Panc1 (cell line): ENCODE measurements around the gene GTF2E1.

Experiments
- CTCF ChIP-seq: fragments of 450-650 bp; IDR thresholded peaks from 2 replicates; pipeline ENCODE4 v1.5.1; 2017; ENCODE audit warnings: mild to moderate bottlenecking
- POLR2AphosphoS5 ChIP-seq: IDR thresholded peaks from 2 replicates; pipeline ENCODE4 v1.6.1; 2012; ENCODE audit warnings: mild to moderate bottlenecking, low read depth, low read length, moderate library complexity
- SIN3A ChIP-seq: IDR thresholded peaks from 2 replicates; pipeline ENCODE4 v1.6.1; 2012; ENCODE audit warnings: low read depth, mild to moderate bottlenecking, low read length, moderate library complexity, borderline replicate concordance; ENCODE audit not compliant: insufficient read depth
- TF ChIP-seq, protein P1 (sequence below), 2 experiments: IDR thresholded peaks; 2 replicates each; pipeline ENCODE4 v1.6.1; 2011 to 2012; ENCODE audit warnings: low read depth in 2 of 2, control low read depth in 1 of 2, low read length in 1 of 2, mild to moderate bottlenecking in 1 of 2, moderate library complexity in 1 of 2; ENCODE audit not compliant: insufficient read depth in 1 of 2

DNA sequence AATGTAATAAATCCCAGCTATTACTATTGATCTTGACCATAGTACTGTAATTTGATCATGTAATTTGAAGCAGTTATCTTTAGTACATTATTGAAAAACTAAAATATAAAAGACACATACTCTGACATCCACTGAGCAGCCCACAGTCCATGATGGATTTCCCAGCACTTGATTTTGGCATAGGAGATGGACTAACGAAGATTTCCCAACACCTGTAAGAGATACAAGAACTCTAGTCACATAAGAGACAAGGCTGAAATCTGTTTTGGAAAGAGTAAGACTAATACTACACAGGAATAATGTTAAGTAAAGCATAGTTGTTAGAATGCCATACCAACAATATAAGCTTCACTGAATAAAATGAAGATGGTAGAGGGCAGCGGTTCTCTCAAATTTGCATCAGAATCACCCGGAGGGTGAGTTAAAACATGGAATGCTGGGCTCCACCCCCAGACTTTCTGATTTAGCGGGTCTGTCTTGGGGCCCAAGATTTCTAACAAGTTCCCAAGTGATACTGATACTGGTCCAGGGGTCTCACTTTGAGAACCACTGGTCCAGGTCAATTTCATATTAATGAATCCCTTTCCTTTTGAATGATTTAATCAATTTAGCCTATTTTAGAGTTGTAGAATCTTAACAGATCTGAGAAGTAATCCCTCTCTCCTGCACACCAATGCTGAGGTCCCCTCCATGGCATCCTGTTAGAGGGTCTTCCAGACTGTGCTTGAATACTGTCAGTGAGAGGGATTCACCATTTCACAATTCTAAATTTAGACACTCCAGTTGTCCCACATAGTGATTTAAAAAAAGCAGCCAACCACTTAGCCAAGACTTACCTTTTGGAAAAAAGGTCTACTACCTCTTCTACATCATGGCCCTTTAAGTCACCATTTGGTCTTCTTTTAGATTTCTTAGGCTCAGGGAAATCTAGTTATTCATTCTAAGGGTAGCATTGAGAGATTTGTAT lies 11.7 kb upstream of the GTF2E1 start:
- TF ChIP-seq CTCF (no peak), POLR2AphosphoS5 (no peak), SIN3A (no peak)
- TF ChIP-seq, protein P1, sequence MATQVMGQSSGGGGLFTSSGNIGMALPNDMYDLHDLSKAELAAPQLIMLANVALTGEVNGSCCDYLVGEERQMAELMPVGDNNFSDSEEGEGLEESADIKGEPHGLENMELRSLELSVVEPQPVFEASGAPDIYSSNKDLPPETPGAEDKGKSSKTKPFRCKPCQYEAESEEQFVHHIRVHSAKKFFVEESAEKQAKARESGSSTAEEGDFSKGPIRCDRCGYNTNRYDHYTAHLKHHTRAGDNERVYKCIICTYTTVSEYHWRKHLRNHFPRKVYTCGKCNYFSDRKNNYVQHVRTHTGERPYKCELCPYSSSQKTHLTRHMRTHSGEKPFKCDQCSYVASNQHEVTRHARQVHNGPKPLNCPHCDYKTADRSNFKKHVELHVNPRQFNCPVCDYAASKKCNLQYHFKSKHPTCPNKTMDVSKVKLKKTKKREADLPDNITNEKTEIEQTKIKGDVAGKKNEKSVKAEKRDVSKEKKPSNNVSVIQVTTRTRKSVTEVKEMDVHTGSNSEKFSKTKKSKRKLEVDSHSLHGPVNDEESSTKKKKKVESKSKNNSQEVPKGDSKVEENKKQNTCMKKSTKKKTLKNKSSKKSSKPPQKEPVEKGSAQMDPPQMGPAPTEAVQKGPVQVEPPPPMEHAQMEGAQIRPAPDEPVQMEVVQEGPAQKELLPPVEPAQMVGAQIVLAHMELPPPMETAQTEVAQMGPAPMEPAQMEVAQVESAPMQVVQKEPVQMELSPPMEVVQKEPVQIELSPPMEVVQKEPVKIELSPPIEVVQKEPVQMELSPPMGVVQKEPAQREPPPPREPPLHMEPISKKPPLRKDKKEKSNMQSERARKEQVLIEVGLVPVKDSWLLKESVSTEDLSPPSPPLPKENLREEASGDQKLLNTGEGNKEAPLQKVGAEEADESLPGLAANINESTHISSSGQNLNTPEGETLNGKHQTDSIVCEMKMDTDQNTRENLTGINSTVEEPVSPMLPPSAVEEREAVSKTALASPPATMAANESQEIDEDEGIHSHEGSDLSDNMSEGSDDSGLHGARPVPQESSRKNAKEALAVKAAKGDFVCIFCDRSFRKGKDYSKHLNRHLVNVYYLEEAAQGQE (IDR thresholded peaks at IDR 0.05; ENCODE audit: insufficient read depth in 1 of 2, low read depth in 2 of 2, low read length in 1 of 2): no peak
